GM12878 (cell line): ENCODE measurements around the gene DLST. TPM values are rescaled to one million over a fixed set of nuclear protein-coding genes. Genes with fewer than 3 reads are reported as not detected.

Source experiments
- SREBF1 ChIP-seq: IDR thresholded peaks from 2 replicates; pipeline ENCODE4 v1.6.1; 2012; ENCODE audit warnings: mild to moderate bottlenecking, low read length
- STAT1 ChIP-seq: fragments of 450-650 bp; conservative IDR thresholded peaks from 2 replicates; pipeline ENCODE4 v1.6.1; 2014; ENCODE audit warnings: antibody characterized with exemption, mild to moderate bottlenecking
- polyA plus RNA-seq, 11 experiments: library from polyadenylated mRNA; depleted of rRNA in 4 of 11; unstranded in 6 of 11; stranded (reverse) in 5 of 11; fragments of >200 nt; fragmentation: Nextera tagmentation in 4 of 11; fragmentation: Illumina TruSeq in 1 of 11; extraction: Ambion mirVana in 4 of 11; extraction: Trizol in 1 of 11; gene quantifications; 1 replicate in 1 of 11; 2 replicates in 10 of 11; pipeline versions ENCODE4 v1.2.1 to v1.2.3, GENCODE V29; 2011 to 2016; ENCODE audit warnings: inconsistent platforms in 2 of 11, missing spikeins in 2 of 11, low read depth in 1 of 11
- total RNA-seq, 4 experiments: library from RNA; depleted of rRNA in 3 of 4; stranded (reverse); fragments of >200 nt in 3 of 4; fragmentation: Illumina TruSeq in 1 of 4; extraction: Trizol in 1 of 4; gene quantifications; 2 replicates each; pipeline versions ENCODE4 v1.2.1 to v1.2.3, GENCODE V29; 2013 to 2021
- TF ChIP-seq, protein P1 (sequence below): IDR thresholded peaks from 2 replicates; pipeline ENCODE4 v1.6.1; 2012; ENCODE audit warnings: improper control_type of control experiment, low read depth, low read length; ENCODE audit not compliant: insufficient replicate concordance
- TF ChIP-seq, protein P2 (sequence below): fragments of 450-650 bp; IDR thresholded peaks from 2 replicates; pipeline ENCODE4 v1.6.1; 2017; ENCODE audit warnings: borderline replicate concordance

DLST gene
- total and polyA plus RNA-seq, 10 of the 15 experiments (the other 5 are each of a cell fraction or from before 2014, with no cell fraction given) = 2.9 to 141 (median 67.7) TPM

DNA sequence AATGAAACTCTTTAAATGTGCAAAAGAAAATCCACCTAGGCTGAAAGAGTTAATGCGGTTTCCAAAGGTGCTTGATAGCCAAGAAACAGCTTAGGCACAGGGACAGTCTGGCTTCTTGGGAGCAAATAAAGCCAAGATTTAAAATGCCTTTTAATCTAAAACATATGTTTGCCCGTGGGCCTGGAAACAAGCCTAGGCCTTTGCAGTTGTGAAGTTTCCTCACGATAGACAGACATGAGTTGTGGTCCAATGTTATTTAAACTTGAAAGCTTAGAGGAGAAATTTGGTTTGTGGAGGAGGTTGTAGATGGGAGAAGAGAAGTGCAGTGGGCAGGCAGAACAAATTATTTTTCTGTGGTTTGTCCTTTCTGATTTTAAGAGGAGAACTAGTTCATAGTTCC is 35.5 kb upstream of the DLST start (continued):
- TF ChIP-seq, protein P1, sequence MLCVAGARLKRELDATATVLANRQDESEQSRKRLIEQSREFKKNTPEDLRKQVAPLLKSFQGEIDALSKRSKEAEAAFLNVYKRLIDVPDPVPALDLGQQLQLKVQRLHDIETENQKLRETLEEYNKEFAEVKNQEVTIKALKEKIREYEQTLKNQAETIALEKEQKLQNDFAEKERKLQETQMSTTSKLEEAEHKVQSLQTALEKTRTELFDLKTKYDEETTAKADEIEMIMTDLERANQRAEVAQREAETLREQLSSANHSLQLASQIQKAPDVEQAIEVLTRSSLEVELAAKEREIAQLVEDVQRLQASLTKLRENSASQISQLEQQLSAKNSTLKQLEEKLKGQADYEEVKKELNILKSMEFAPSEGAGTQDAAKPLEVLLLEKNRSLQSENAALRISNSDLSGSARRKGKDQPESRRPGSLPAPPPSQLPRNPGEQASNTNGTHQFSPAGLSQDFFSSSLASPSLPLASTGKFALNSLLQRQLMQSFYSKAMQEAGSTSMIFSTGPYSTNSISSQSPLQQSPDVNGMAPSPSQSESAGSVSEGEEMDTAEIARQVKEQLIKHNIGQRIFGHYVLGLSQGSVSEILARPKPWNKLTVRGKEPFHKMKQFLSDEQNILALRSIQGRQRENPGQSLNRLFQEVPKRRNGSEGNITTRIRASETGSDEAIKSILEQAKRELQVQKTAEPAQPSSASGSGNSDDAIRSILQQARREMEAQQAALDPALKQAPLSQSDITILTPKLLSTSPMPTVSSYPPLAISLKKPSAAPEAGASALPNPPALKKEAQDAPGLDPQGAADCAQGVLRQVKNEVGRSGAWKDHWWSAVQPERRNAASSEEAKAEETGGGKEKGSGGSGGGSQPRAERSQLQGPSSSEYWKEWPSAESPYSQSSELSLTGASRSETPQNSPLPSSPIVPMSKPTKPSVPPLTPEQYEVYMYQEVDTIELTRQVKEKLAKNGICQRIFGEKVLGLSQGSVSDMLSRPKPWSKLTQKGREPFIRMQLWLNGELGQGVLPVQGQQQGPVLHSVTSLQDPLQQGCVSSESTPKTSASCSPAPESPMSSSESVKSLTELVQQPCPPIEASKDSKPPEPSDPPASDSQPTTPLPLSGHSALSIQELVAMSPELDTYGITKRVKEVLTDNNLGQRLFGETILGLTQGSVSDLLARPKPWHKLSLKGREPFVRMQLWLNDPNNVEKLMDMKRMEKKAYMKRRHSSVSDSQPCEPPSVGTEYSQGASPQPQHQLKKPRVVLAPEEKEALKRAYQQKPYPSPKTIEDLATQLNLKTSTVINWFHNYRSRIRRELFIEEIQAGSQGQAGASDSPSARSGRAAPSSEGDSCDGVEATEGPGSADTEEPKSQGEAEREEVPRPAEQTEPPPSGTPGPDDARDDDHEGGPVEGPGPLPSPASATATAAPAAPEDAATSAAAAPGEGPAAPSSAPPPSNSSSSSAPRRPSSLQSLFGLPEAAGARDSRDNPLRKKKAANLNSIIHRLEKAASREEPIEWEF = no peak
- TF ChIP-seq, protein P2, sequence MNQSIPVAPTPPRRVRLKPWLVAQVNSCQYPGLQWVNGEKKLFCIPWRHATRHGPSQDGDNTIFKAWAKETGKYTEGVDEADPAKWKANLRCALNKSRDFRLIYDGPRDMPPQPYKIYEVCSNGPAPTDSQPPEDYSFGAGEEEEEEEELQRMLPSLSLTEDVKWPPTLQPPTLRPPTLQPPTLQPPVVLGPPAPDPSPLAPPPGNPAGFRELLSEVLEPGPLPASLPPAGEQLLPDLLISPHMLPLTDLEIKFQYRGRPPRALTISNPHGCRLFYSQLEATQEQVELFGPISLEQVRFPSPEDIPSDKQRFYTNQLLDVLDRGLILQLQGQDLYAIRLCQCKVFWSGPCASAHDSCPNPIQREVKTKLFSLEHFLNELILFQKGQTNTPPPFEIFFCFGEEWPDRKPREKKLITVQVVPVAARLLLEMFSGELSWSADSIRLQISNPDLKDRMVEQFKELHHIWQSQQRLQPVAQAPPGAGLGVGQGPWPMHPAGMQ = no peak
- no peak for TF ChIP-seq STAT1
- TF ChIP-seq SREBF1 = no peak
